RPMI7951 (cell line): ENCODE data around the gene OPN3. TPM values are rescaled to one million over a fixed set of nuclear protein-coding genes. Genes with fewer than 3 reads are reported as not detected.
A peak's percentile ranks its signal among the peaks of the same experiment; 100 is the strongest.
"Not testable (repeated sequence)": the region's sequence is repeated elsewhere in the genome, so short reads cannot be mapped to it uniquely, and the experiment has no call there.

Experiments used
- DNase-seq: peaks from one replicate; pipeline ENCODE4 v3.0.0-alpha.2; 2012; ENCODE audit warnings: low read depth
- total RNA-seq: library from RNA; depleted of rRNA; stranded (reverse); fragments of >200 nt; shearing (Covaris generic); gene quantifications from 2 replicates; pipeline ENCODE4 v1.2.3, GENCODE V29; 2014; rRNA removed

The OPN3 gene
- total RNA-seq: 38.3 and 49.4 TPM in 2 replicates

GRCh38 chr1:241640149-241640866 lies at the start of gene OPN3, which contains the start of gene CHML:
Gene OPN3 (minus strand): TSS chr1:241640369. CDS start chr1:241640254, 115 bp downstream.
Gene CHML (minus strand): TSS chr1:241640369. CDS start chr1:241635766, 4,603 bp downstream.
- peak; percentile 85 for DNase-seq

GRCh38 chr1:241688940-241689368 lies 48.8 kb upstream of the OPN3 start:
- peak; percentile 61 for DNase-seq

GRCh38 chr1:241684108-241684507 lies 43.9 kb upstream of the OPN3 start:
- DNase-seq: no peak

GRCh38 chr1:241682921-241683320 lies 42.8 kb upstream of the OPN3 start:
- DNase-seq: no peak

- not testable (repeated sequence) for DNase-seq
Observed at GRCh38 chr1:241681861-241682448, 41.8 kb upstream of the OPN3 start.

- DNase-seq: no peak
Observed at GRCh38 chr1:241679961-241680360, 39.8 kb upstream of the OPN3 start.

GRCh38 chr1:241679404-241679803 lies 39.2 kb upstream of the OPN3 start:
- DNase-seq: no peak

GRCh38 chr1:241678536-241678935 lies 38.4 kb upstream of the OPN3 start:
- DNase-seq: no peak

GRCh38 chr1:241677201-241677600 lies 37.0 kb upstream of the OPN3 start:
- no peak for DNase-seq

- no peak for DNase-seq
Observed at GRCh38 chr1:241675983-241676382, 35.8 kb upstream of the OPN3 start.

- no peak for DNase-seq
Observed at GRCh38 chr1:241674805-241675384, 34.7 kb upstream of the OPN3 start.

GRCh38 chr1:241672301-241672700 lies 32.1 kb upstream of the OPN3 start:
- no peak for DNase-seq

GRCh38 chr1:241666419-241666818 lies 26.2 kb upstream of the OPN3 start:
- no peak for DNase-seq

- DNase-seq: no peak
Observed at GRCh38 chr1:241660424-241660972, 20.3 kb upstream of the OPN3 start.

- not testable (repeated sequence) for DNase-seq
Observed at GRCh38 chr1:241659016-241659415, 18.8 kb upstream of the OPN3 start.

GRCh38 chr1:241658081-241658793 lies 18.1 kb upstream of the OPN3 start:
- DNase-seq: peak; percentile 19

- DNase-seq: no peak
Observed at GRCh38 chr1:241654641-241655040, 14.5 kb upstream of the OPN3 start.

- DNase-seq: no peak
Observed at GRCh38 chr1:241654019-241654418, 13.8 kb upstream of the OPN3 start.

GRCh38 chr1:241652012-241652411 lies 11.8 kb upstream of the OPN3 start, which contains the start of gene WDR64:
Gene WDR64 (plus strand): TSS chr1:241652281. CDS start chr1:241652485, 204 bp downstream.
- no peak for DNase-seq

- DNase-seq: no peak
Observed at GRCh38 chr1:241648159-241648558, 8.0 kb upstream of the OPN3 start.

GRCh38 chr1:241647658-241648057 lies 7.5 kb upstream of the OPN3 start:
- peak; percentile 38 for DNase-seq

- no peak for DNase-seq
Observed at GRCh38 chr1:241646201-241646600, 6.0 kb upstream of the OPN3 start.
